Chondrocyte (in vitro differentiated cells): ENCODE data around the gene CMSS1. TPM values are rescaled to one million over a fixed set of nuclear protein-coding genes. Genes with fewer than 3 reads are reported as not detected.
"Not testable (repeated sequence)": the region's sequence is repeated elsewhere in the genome, so short reads cannot be mapped to it uniquely, and the experiment has no call there.

Experiments
- DNase-seq: peaks from one replicate; pipeline ENCODE4 v3.0.0; 2021; ENCODE audit warnings: mixed read lengths, low spot score
- H3K27ac Mint-ChIP-seq: one replicate; pipeline ENCODE4 v1.8.0; 2021; ENCODE audit warnings: mild to moderate bottlenecking, moderate library complexity, mixed read lengths; ENCODE audit not compliant: unreplicated experiment
- H3K27me3 Mint-ChIP-seq: 2 replicates; pipeline ENCODE4 v1.8.0; 2021; ENCODE audit warnings: low read depth, mixed read lengths
- H3K36me3 Mint-ChIP-seq: 2 replicates; pipeline ENCODE4 v1.8.0; 2021; ENCODE audit warnings: low read depth, mixed read lengths
- H3K4me1 Mint-ChIP-seq: 2 replicates; pipeline ENCODE4 v1.8.0; 2021; ENCODE audit warnings: low read depth, mild to moderate bottlenecking, mixed read lengths
- H3K4me3 Mint-ChIP-seq: one replicate; pipeline ENCODE4 v1.8.0; 2021; ENCODE audit warnings: mild to moderate bottlenecking, moderate library complexity, mixed read lengths; ENCODE audit not compliant: unreplicated experiment
- H3K9me3 Mint-ChIP-seq: 2 replicates; pipeline ENCODE4 v1.8.0; 2021; ENCODE audit warnings: low read depth, mixed read lengths
- CTCF ChIP-seq: fragments of 200-600 bp; sonication (generic); IDR thresholded peaks from 2 replicates; pipeline ENCODE4 v1.5.0; 2021; ENCODE audit warnings: antibody characterized with exemption, mild to moderate bottlenecking, moderate library complexity
- total RNA-seq: library from RNA; stranded (reverse); gene quantifications from 3 replicates; pipeline ENCODE4 v1.2.1, GENCODE V29; 2021

CMSS1 gene
- total RNA-seq, 1 donor from 2014 or later, result 19.5 TPM

GRCh38 chr3:100044369-100044768, 226.7 kb downstream of the CMSS1 start:
- Mint-ChIP-seq H3K36me3 (no peaks in the 10 kb centered on the region), H3K4me1 (peaks cover 87% of the 10 kb centered on the region), H3K9me3 (no peaks in the 10 kb centered on the region), H3K4me3 (no peak overlapping the region), H3K27me3 (no peaks in the 10 kb centered on the region), H3K27ac (peak overlapping the region; percentile 62)
- TF ChIP-seq CTCF, result no peak
- DNase-seq, result no peak

- no peaks in the 10 kb centered on the region for H3K36me3 Mint-ChIP-seq
- no peak for TF ChIP-seq CTCF
- no peak for DNase-seq
- no peaks in the 10 kb centered on the region for H3K9me3 Mint-ChIP-seq
- peaks cover 74% of the 10 kb centered on the region for H3K4me1 Mint-ChIP-seq
- H3K27ac Mint-ChIP-seq, result peak overlapping the region; percentile 84
- H3K27me3 Mint-ChIP-seq, result no peaks in the 10 kb centered on the region
- no peak overlapping the region for H3K4me3 Mint-ChIP-seq
Measured at GRCh38 chr3:100045696-100046095, 228.0 kb downstream of the CMSS1 start.

- DNase-seq, result no peak
- no peak for TF ChIP-seq CTCF
- Mint-ChIP-seq H3K4me1 (peaks cover 61% of the 10 kb centered on the region), H3K27me3 (no peaks in the 10 kb centered on the region), H3K4me3 (no peak overlapping the region), H3K27ac (peak overlapping the region; percentile 82), H3K9me3 (no peaks in the 10 kb centered on the region), H3K36me3 (no peaks in the 10 kb centered on the region)
Measured at GRCh38 chr3:100046986-100047385, 229.3 kb downstream of the CMSS1 start.

- Mint-ChIP-seq H3K27me3 (no peaks in the 10 kb centered on the region), H3K4me1 (peaks cover 55% of the 10 kb centered on the region), H3K4me3 (no peak overlapping the region), H3K36me3 (no peaks in the 10 kb centered on the region), H3K27ac (peak overlapping the region; percentile 82), H3K9me3 (no peaks in the 10 kb centered on the region)
- TF ChIP-seq CTCF, result peak; percentile 10
- DNase-seq, result no peak
Measured at GRCh38 chr3:100047455-100048141, 229.9 kb downstream of the CMSS1 start.

GRCh38 chr3:100048248-100048647, 230.6 kb downstream of the CMSS1 start:
- no peaks in the 10 kb centered on the region for H3K36me3 Mint-ChIP-seq
- TF ChIP-seq CTCF, result no peak
- peak overlapping the region; percentile 82 for H3K27ac Mint-ChIP-seq
- peaks cover under 1% of the 10 kb centered on the region for H3K9me3 Mint-ChIP-seq
- peaks cover 48% of the 10 kb centered on the region for H3K4me1 Mint-ChIP-seq
- DNase-seq, result no peak
- no peaks in the 10 kb centered on the region for H3K27me3 Mint-ChIP-seq
- no peak overlapping the region for H3K4me3 Mint-ChIP-seq

GRCh38 chr3:100051513-100051912, 233.9 kb downstream of the CMSS1 start:
- H3K27ac Mint-ChIP-seq, H3K36me3 Mint-ChIP-seq, H3K9me3 Mint-ChIP-seq, DNase-seq, H3K4me3 Mint-ChIP-seq, H3K27me3 Mint-ChIP-seq: not testable (repeated sequence)
- peaks cover 26% of the 10 kb centered on the region for H3K4me1 Mint-ChIP-seq
